Measurements from ENCODE around the gene RPIA.
"Not testable (repeated sequence)": the region's sequence is repeated elsewhere in the genome, so short reads cannot be mapped to it uniquely, and the experiment has no call there.

RPIA gene

DNA sequence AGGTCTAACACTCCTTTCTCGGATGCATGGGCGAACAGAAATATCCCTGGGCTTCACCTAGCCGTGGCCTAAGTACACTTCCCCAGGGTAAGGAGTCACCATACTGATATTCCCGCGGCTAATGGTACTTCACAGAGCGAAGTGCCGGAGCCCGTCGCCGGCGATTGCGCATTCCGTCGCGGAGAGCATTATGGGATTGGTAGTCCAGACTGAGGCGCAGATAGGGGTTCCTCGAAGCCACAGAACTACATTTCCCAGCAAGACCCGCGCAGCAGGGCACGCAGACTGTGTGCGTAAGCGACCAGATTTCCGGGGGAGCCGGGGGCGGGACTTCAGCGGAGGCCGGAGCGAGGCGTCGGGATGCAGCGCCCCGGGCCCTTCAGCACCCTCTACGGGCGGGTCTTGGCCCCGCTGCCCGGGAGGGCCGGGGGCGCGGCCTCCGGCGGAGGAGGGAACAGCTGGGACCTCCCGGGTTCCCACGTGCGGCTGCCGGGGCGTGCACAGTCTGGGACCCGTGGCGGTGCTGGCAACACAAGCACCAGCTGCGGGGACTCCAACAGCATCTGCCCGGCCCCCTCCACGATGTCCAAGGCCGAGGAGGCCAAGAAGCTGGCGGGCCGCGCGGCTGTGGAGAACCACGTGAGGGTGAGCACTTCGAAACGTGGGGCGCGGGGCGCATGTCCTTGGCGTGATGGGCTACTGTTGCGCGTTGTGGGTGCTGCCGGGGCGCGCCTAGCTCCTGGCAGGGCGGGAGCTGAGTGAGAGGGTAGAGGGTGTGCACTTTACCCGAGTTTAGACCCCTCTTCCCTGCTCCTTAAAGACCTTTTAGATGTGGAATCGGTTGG, at the start of gene RPIA:
TSS of gene RPIA (plus strand) at position 335 of the 845 bp plus-strand sequence. CDS start at position 361, 26 bp downstream.
- TF ChIP-seq, protein P1, sequence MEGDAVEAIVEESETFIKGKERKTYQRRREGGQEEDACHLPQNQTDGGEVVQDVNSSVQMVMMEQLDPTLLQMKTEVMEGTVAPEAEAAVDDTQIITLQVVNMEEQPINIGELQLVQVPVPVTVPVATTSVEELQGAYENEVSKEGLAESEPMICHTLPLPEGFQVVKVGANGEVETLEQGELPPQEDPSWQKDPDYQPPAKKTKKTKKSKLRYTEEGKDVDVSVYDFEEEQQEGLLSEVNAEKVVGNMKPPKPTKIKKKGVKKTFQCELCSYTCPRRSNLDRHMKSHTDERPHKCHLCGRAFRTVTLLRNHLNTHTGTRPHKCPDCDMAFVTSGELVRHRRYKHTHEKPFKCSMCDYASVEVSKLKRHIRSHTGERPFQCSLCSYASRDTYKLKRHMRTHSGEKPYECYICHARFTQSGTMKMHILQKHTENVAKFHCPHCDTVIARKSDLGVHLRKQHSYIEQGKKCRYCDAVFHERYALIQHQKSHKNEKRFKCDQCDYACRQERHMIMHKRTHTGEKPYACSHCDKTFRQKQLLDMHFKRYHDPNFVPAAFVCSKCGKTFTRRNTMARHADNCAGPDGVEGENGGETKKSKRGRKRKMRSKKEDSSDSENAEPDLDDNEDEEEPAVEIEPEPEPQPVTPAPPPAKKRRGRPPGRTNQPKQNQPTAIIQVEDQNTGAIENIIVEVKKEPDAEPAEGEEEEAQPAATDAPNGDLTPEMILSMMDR (conservative IDR thresholded peaks at IDR 0.05; ENCODE audit: low read depth, low read length): peak; percentile 61
- DNase-seq (ENCODE audit: low read depth): peak; percentile 97
- peak within 1 kb of the TSS; percentile 93 for H3K4me3 ChIP-seq (ENCODE audit: low read length)

DNA sequence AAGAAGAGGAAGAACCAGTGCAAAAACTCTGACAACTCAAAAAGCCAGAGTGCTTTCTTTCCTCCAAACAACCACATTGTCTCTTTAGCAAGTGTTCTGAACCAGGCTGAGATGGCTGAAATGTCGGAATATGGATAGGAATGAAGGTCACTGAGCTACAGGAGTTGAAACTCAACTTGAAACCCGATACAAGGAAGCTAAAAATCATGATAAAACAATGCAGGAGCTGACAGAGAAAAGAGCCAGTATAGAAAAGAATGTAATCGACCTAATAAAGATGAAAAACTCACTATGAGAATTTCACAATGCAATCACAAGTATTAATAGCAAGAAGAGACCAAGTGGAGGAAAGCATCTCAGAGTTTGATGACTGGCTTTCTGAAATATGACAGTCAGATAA, 49.2 kb upstream of the RPIA start:
- TF ChIP-seq, protein P1 (conservative IDR thresholded peaks at IDR 0.05; ENCODE audit: low read depth, low read length): no peak
- no peak overlapping the region for H3K4me3 ChIP-seq (ENCODE audit: low read length)
- no peak for DNase-seq (ENCODE audit: low read depth)

DNA sequence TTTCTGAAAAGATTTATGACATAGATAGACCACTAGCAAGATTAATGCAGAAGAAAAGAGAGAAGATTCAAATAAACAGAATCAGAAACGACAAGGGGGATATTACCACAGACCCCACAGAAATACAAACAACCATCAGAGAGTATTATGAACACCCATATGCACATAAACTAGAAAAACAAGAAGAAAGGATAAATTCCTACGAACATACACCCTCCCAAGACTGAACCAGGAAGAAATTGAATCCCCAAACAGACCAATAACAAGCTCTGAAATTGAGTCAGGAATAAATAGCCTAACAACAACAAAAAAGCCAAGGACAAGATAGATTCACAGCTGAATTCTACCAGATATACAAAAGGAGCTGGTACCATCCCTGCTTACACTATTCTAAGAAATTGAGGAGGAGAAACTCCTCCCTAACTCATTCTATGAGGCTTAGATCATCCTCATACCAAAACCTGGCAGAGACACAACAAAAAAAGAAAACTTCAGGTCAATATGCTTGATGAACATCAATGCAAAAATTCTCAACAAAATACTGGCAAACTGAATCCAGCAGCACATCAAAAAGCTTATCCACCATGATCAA, 46.1 kb upstream of the RPIA start:
- not testable (repeated sequence) for H3K4me3 ChIP-seq (ENCODE audit: low read length); DNase-seq (ENCODE audit: low read depth)

DNA sequence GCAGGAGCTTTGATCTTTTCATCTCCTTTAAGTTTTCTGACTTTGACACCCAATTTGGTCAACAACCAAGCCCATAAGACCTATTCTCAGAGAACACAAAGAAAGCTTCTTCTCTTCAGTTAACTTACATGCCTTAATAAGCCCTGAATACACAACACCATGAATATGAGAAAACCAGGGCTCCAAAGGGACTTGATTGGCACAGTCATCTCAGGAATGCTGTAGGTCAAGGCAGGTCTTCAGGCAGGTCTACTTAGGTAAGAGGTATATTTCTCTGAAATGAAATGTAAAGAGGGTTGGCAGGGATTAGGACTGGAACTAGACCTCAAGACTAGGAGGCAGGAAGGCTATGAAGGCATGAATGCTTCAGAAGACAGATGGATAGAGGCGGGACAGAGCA, 39.8 kb upstream of the RPIA start:
- DNase-seq (ENCODE audit: low read depth): no peak
- TF ChIP-seq, protein P1 (conservative IDR thresholded peaks at IDR 0.05; ENCODE audit: low read depth, low read length): no peak

DNA sequence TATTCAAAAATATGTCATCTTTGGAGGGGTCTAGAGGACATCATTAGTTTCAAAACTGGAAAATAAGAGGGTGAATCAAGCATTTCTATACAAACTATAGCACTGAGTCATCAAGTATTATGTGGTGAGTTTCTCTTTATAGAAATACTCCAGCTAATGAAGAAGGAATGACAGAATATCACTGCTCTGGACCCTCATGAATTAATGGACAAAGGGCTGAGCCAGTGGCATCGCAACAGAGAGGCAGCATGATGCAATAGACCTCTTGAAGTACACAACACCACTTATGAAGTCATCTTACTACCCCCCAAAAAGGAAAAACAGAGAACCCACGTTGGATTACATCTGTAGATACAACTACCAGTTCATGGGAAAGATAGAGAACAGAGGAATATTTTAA, 36.8 kb upstream of the RPIA start:
- no peak overlapping the region for H3K4me3 ChIP-seq (ENCODE audit: low read length)
- TF ChIP-seq, protein P1 (conservative IDR thresholded peaks at IDR 0.05; ENCODE audit: low read depth, low read length): no peak

More for the DNA sequence above, 39.8 kb upstream of the RPIA start:
- no peak overlapping the region for H3K4me3 ChIP-seq (ENCODE audit: low read length)

DNA sequence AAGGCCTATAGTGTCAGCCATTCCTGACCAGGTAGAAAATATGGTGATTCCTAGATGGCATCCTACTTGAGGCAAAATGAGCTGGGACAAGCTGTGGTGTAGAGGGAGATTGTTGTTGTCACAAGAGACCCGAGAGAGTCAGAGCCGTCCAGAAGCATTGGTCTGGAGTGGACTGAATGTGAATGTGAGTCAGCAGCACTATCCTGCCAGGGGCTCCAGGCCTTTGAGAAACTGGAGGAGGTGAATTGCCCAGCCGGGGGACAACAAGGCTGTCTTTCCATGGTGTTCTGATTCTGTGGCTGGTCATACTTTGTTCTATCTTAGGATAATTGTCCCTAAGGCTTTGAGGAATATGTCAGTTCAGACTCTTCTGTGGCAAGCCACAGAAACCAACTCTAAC, 34.8 kb upstream of the RPIA start:
- no peak overlapping the region for H3K4me3 ChIP-seq (ENCODE audit: low read length)
- DNase-seq (ENCODE audit: low read depth): no peak
- TF ChIP-seq, protein P1 (conservative IDR thresholded peaks at IDR 0.05; ENCODE audit: low read depth, low read length): no peak

More for the DNA sequence above, 36.8 kb upstream of the RPIA start:
- DNase-seq (ENCODE audit: low read depth): no peak

DNA sequence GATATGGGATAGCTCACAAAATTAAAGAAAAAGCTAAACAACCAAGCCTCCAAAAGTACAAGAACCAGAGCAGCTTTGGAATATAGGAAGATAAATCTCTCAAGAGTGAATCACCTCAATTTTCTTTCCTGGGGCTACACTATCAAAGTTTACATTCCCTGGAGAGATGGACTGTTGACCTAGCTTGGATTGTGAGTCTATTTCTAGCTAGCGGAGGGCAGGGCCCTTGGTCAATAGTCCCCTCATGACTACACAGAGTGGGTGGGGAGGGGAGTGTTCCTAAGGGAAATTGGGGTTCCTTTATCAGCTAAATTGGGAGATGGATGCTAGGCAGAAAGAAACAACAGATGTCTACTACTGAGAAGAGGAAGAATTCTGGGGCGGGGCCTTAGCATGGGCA, 34.3 kb upstream of the RPIA start:
- no peak overlapping the region for H3K4me3 ChIP-seq (ENCODE audit: low read length)
- TF ChIP-seq, protein P1 (conservative IDR thresholded peaks at IDR 0.05; ENCODE audit: low read depth, low read length): no peak
- DNase-seq (ENCODE audit: low read depth): no peak
